ENCODE results near the gene CRISP1. TPM values are rescaled to one million over a fixed set of nuclear protein-coding genes. Genes with fewer than 3 reads are reported as not detected.

Gene CRISP1
- total and polyA plus RNA-seq, 10 of the 15 experiments (the other 5 are each of a cell fraction or from before 2014, with no cell fraction given) = not detected

DNA sequence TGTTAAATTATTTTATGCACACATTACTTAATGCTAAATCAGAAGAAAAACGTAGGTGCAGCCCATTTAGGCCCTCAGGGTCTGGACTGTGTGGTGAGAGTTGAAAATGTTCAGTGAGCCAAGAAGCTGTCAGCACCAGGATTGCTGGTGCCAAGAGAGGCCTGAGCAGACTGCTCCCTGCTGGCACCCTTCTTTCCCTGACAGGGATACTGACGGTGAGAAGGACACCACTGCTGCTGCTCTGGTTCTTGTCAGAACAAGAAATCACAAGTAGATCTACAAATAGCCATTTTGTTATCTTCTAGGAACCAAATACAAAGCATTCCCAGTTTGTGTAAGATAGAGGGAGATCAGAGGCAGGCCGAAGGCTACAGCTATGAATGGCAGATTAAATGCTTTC lies 48.7 kb upstream of the CRISP1 start:
- RAD21 ChIA-PET (ENCODE audit: unreplicated experiment) = no interaction called here
- Histone ChIP-seq H3K4me3 (no peak overlapping the region), H3K9ac (ENCODE audit: control insufficient read depth, insufficient read depth, low read length) (no peak overlapping the region), H3K9me3 (replicated peaks; ENCODE audit: control insufficient read depth, insufficient read depth, low read length) (no peaks in the 10 kb centered on the region), H3K79me2 (ENCODE audit: control insufficient read depth, insufficient read depth, low read length) (no peaks in the 10 kb centered on the region), H3K4me2 (ENCODE audit: control insufficient read depth, insufficient read depth) (no peak overlapping the region), H3K27me3 (replicated peaks in 1 of 2; ENCODE audit: control insufficient read depth in 2 of 2, insufficient read depth in 2 of 2, low read length in 1 of 2) (no peaks in the 10 kb centered on the region), H3K27ac (ENCODE audit: control insufficient read depth, insufficient read depth) (no peak overlapping the region), H4K20me1 (ENCODE audit: control insufficient read depth, insufficient read depth) (no peaks in the 10 kb centered on the region), H3K4me1 (ENCODE audit: control insufficient read depth, insufficient read depth, low read length) (no peaks in the 10 kb centered on the region), H2AFZ (ENCODE audit: control insufficient read depth, low read depth, low read length) (no peak overlapping the region), H3K36me3 (ENCODE audit: control insufficient read depth in 2 of 2, insufficient read depth in 2 of 2, low read length in 1 of 2) (no peaks in the 10 kb centered on the region)
- intact Hi-C loops (cut with micrococcal nuclease; ENCODE audit: unreplicated experiment) (no loop called here), in situ Hi-C loops (cut with MboI) (no loop called here)
- DNase-seq (ENCODE audit: low read depth, low spot score) (no peak), FAIRE-seq (no peak), ATAC-seq (no peak)
- CTCF ChIA-PET = interaction anchor here (0.9 kb wide), 1 partner anchor 9 kb away, joined by 3 read pairs; no protein-coding TSS in a partner anchor
- no TSS peak for BruUV-seq (replicated peaks)
- SMC1A ChIA-PET (ENCODE audit: uncharacterized antibody, unreplicated experiment) = interaction anchor here (1.0 to 1.3 kb wide), 3 partner anchors 11 to 383 kb away, joined by 3 read pairs; no protein-coding TSS in a partner anchor
- POLR2A ChIA-PET = no interaction called here
- WGBS (ENCODE audit: insufficient coverage, insufficient replicate concordance, low lambda C conversion rate, missing lambda C conversion rate) = 2% methylated on average over 3 of the region's 3 CpGs
- TF ChIP-seq FOXM1 (IDR thresholded peaks at IDR 0.05; ENCODE audit: low read depth, low read length) = no peak
- no peak for TF ChIP-seq YBX1 (IDR thresholded peaks at IDR 0.05)
- TF ChIP-seq ZBED1 (IDR thresholded peaks at IDR 0.05; ENCODE audit: borderline replicate concordance) = no peak
- TF ChIP-seq, protein P1, sequence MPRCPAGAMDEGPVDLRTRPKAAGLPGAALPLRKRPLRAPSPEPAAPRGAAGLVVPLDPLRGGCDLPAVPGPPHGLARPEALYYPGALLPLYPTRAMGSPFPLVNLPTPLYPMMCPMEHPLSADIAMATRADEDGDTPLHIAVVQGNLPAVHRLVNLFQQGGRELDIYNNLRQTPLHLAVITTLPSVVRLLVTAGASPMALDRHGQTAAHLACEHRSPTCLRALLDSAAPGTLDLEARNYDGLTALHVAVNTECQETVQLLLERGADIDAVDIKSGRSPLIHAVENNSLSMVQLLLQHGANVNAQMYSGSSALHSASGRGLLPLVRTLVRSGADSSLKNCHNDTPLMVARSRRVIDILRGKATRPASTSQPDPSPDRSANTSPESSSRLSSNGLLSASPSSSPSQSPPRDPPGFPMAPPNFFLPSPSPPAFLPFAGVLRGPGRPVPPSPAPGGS (IDR thresholded peaks at IDR 0.05; ENCODE audit: borderline replicate concordance, insufficient read depth, low read depth, low read length, poor library complexity, severe bottlenecking) = no peak
- no peak for TF ChIP-seq ZNF24 (IDR thresholded peaks at IDR 0.05)
- TF ChIP-seq MTA2 (IDR thresholded peaks at IDR 0.05; ENCODE audit: low read depth) = no peak
- TF ChIP-seq HDGF (IDR thresholded peaks at IDR 0.05) = no peak
- TF ChIP-seq POLR2AphosphoS2 (IDR thresholded peaks at IDR 0.05; ENCODE audit: low read depth, low read length) = no peak
- TF ChIP-seq ETV6 (conservative IDR thresholded peaks at IDR 0.05 in 1 of 2, IDR thresholded peaks at IDR 0.05 in 1 of 2; ENCODE audit: borderline replicate concordance in 1 of 2, low read depth in 1 of 2) = no peak
- TF ChIP-seq, protein P2, sequence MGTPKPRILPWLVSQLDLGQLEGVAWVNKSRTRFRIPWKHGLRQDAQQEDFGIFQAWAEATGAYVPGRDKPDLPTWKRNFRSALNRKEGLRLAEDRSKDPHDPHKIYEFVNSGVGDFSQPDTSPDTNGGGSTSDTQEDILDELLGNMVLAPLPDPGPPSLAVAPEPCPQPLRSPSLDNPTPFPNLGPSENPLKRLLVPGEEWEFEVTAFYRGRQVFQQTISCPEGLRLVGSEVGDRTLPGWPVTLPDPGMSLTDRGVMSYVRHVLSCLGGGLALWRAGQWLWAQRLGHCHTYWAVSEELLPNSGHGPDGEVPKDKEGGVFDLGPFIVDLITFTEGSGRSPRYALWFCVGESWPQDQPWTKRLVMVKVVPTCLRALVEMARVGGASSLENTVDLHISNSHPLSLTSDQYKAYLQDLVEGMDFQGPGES (IDR thresholded peaks at IDR 0.05) = no peak
- TF ChIP-seq SUZ12 (IDR thresholded peaks at IDR 0.05; ENCODE audit: unreplicated experiment) = no peak
- no peak for TF ChIP-seq CBX5 (IDR thresholded peaks at IDR 0.05; ENCODE audit: low read depth)
- TF ChIP-seq CBX3 (IDR thresholded peaks at IDR 0.05; ENCODE audit: borderline replicate concordance, low read depth) = no peak
- TF ChIP-seq NBN (IDR thresholded peaks at IDR 0.05) = no peak
- TF ChIP-seq, protein P3, sequence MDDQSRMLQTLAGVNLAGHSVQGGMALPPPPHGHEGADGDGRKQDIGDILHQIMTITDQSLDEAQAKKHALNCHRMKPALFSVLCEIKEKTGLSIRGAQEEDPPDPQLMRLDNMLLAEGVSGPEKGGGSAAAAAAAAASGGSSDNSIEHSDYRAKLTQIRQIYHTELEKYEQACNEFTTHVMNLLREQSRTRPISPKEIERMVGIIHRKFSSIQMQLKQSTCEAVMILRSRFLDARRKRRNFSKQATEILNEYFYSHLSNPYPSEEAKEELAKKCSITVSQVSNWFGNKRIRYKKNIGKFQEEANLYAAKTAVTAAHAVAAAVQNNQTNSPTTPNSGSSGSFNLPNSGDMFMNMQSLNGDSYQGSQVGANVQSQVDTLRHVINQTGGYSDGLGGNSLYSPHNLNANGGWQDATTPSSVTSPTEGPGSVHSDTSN (IDR thresholded peaks at IDR 0.05; ENCODE audit: insufficient replicate concordance, low read depth, low read length) = no peak
- no peak for TF ChIP-seq EED (IDR thresholded peaks at IDR 0.05; ENCODE audit: low read depth)
- TF ChIP-seq, protein P4, sequence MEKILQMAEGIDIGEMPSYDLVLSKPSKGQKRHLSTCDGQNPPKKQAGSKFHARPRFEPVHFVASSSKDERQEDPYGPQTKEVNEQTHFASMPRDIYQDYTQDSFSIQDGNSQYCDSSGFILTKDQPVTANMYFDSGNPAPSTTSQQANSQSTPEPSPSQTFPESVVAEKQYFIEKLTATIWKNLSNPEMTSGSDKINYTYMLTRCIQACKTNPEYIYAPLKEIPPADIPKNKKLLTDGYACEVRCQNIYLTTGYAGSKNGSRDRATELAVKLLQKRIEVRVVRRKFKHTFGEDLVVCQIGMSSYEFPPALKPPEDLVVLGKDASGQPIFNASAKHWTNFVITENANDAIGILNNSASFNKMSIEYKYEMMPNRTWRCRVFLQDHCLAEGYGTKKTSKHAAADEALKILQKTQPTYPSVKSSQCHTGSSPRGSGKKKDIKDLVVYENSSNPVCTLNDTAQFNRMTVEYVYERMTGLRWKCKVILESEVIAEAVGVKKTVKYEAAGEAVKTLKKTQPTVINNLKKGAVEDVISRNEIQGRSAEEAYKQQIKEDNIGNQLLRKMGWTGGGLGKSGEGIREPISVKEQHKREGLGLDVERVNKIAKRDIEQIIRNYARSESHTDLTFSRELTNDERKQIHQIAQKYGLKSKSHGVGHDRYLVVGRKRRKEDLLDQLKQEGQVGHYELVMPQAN (conservative IDR thresholded peaks at IDR 0.05) = no peak
